Activated CD4-positive, CD25-positive, alpha-beta regulatory T cell treated with anti-CD3 and anti-CD28 coated beads, Interleukin-2, amount 50 U/mL, for 24 hours (primary cell): ENCODE measurements around the gene KIF18B.
A peak's percentile ranks its signal among the peaks of the same experiment; 100 is the strongest.
"Not testable (repeated sequence)": the region's sequence is repeated elsewhere in the genome, so short reads cannot be mapped to it uniquely, and the experiment has no call there.

Experiments used
- ATAC-seq, 2 donors: fragments of 150-1000 bp; cut with Tn5 transposase; one replicate each; pipeline ENCODE4 v1.10.0; 2021; ENCODE audit warnings: mild to moderate bottlenecking in 1 of 2, moderate library complexity in 1 of 2

The KIF18B gene

DNA sequence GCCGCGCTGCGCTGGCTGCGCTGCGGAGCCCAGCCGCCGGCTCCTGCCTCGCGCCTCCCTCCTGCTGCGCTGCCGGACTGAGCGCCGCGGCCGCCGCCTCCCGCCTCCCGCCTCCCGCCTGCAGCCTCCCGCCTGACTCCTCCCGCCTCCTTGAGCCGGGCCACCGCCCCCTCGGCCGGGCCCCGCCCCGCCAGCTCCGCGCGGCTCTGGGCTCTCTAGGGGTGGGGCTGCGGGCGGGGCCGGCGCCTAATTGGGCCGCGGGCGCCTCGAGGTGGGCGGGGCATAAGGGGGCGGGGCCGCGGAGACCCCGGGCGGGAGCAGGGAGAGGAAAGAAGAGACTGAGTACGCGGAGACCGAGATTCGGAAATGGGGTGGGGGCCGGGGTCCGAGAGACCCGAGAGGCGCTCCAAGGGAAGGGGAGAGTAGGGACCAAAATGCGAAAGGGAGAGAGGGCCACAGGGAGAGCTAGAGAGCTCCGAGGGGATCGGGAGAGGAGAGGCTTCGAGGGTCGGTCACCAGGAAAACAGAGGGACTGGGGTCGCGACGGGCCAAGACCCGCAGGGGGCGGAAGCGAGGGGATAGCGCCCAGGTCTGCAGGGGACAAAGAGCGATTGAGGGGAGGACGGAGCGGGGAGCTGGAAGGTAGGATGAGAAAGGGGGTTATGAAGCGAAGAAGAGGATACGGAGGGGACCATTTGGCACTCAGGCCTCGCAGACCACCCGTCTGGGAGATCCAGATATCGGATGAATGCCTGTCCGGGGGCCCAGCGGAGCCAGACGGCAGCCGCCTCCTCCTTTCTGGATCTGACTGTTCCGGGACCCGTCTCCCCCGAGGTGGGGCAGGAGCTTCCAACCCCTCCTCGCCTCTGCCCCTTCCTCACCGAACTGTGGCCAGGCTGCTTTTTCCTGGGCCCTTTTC is 20.9 kb upstream of the KIF18B start, which contains the start of gene C1QL1:
C1QL1 (minus strand) TSS at position 79 of the 919 bp plus-strand sequence. CDS start 255 bp downstream, outside the sequence.
- peak; percentile 74 to 81 for ATAC-seq

DNA sequence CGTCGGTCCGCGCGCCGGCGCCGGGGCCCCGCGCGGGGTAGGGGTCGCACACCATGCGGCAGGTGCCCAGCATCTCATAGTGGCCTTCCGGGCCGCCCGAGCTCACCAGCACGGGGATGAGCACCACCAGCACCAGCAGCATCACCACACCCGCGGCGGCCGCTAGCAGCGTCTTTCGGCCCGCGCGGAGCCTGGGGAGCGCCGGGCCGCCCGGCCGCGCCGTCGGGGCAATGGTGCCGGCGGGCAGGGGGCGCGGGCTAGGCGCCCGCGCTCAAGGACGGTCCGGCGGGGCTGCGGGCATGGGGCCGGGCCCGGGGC is 20.3 kb upstream of the KIF18B start:
- no peak for ATAC-seq

DNA sequence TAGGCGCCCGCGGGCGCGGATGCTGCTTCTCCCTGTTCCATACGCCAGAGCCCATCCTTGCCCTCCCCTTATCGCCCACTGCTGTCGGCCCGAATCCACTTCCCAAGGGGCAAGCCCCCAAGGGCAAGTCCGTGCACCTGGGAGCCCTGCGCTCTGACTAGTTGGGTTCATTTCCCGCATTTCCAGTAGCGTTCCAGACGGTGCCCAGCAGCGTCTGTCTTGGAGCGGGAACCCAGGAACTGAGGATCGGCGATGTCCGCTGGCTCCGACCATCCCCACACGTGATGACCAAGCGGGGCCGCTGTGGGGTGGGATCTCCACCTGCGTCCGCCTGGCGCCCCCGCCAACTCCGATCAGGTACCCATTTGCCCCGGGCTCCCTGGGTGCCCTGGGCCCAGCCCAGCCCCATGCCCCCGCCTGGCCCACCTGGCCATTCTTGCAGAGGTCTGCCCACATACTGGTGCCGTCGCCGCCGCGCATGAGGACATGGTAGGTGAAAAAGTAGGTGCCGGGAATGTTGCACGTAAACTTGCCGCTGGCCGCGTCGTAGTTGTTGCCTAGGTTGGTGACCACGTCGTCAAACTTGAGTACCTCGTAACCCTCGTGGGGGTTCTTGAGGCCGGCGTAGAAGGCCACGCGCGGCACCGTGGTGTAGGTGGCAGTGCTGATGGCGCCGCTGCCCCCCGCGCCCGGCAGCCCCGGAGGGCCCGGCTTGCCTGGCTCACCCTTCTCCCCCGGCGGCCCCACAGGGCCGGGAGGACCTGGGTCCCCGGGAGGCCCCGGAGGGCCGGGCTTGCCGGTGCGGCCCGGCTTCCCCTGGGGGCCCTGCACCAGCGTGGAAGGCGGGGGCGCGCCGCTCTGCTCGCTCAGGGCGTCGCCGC is 19.7 kb upstream of the KIF18B start:
- ATAC-seq = no peak

DNA sequence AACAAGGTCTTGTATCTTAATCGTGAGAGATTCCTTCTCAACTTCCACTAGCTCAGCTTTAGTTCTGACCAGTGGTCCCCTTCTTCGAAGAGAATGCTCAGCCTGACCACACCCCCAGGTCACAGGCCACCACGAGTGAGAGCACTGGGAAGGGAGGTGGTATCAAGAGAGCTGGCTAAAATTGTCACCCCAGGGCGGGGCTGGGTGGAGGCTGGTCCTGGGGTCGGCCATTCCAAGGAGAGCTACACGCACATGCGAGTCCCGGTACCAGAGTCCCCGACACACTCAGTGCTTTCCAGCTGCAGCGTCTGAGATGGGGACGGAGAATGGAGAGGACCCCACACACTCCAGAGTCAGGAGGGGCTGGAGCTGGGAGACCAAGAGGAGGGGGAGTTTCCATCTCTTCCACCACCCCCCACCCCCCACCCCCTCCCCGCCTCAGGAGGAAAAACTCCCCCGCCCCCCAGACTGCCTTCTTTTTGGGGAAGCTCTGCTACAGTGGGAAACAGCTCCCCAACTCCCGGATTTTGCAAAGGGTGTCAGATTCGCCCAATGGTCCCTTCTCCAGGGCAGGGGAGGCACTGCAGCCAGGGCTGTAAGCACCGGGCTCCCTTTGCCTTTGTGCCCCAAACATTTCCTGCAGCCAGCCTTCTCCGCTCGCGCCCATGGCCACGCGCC is 18.9 kb upstream of the KIF18B start:
- ATAC-seq = no peak

DNA sequence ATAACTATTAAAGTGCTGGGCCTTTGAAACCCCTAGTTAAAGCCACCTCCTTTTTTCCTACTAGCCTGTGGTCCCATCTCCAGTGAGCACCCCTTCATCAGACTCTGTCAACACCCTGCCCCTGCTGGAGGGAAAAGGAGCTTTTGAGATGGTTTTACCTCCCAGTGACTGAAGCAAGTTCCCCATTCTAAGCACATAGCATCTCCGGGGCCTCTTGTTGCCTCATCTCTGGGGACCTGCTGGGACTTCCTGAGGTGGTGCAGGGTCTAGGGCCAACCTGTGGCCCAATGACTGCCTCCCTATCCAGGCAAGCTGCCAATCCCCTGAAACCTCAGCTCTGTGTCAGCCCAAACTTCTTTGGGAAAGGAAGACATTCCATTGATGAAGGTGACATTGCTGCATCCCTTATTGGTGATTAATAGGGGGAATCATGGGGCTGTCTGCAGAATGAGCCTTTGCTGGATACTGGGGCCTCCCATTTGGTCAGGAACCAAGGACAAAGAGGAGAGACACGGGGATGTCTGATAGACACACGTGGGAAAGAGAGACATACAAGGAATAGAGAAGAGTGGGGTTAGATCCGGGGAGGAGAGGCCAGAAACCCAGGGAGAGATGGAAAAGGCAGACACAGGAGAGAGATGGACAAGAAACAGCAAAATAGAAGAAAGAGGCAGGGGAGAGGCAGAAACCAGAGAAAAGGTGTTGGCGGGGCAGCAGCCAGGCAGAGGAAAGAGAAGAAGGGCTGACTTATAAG is 18.1 kb upstream of the KIF18B start:
- ATAC-seq = no peak

DNA sequence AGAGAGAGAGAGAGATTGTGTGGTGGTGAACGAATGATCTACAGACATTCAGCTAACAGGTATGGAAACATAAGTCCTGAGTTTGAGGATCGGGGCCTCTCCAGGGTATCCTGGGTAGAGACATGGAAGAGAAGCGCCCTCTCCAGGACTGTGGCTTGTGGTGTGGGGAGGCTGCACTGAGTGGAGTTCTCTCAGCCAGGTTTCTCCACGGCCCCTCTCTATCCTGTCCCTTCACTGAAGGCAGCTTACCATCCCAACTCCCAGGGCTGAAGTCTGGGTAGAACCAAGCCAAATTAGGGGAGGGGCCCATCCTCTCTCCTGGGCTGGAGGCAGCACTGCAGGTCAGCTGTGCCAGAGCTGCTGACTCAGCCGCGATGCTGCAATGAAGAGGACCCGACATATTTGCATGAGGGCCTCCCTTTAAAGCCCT is 14.4 kb upstream of the KIF18B start:
- no peak for ATAC-seq

DNA sequence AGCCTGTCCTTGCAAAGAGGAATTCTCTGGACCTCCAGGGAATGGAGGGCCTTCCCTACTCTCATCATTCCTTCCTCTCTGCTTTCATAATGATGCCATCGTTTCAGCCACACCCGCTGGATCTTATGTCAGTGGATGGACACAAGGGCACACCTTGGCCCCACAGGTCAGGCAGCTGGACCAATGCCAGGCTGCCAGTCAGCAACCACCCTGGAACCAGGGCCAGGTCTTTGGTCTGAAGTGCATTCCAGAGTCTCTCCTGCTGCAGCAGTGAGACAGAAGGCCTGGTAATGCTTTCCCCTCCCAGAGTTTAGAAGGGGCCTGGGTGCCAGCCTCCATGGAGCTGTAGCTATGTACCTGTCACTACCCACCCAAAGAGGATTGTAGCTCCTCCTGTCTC is 13.1 kb upstream of the KIF18B start:
- ATAC-seq = no peak

DNA sequence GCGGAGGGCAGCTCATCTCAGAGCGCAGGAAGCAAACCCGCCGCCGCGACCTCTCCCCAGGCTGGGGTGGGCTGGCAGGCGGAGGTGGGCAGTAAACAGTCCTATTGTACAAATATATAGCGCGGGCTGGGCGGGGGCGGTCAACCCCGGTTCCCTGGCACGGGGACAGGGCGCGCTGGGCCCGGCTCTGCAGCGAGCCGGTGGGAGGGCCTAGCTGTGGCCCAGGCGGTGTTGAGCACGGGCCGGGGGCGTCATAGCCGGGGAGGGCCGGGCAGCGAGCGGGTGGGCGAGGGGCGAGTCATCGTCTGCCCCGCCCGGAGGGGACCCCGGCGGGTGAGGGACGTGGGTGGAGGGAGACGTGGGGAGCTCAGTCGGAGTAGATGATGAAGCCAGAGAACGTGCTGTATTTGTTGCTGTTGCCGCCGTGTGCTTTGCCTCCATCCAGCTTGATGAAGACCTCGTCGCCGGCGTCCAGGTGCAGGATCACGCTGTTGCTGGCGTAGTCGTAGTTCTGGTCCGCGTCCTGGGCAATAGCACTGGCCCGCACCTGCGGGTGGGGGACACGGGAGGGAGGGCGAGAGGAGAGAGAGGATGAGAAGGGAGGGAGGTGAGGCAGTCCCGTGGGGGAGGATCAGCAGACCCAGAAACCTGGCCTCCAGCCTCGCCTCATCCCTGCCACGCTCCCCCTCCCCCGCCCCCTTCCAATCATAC is 12.4 kb upstream of the KIF18B start:
- ATAC-seq = peak; percentile 21 to 40

DNA sequence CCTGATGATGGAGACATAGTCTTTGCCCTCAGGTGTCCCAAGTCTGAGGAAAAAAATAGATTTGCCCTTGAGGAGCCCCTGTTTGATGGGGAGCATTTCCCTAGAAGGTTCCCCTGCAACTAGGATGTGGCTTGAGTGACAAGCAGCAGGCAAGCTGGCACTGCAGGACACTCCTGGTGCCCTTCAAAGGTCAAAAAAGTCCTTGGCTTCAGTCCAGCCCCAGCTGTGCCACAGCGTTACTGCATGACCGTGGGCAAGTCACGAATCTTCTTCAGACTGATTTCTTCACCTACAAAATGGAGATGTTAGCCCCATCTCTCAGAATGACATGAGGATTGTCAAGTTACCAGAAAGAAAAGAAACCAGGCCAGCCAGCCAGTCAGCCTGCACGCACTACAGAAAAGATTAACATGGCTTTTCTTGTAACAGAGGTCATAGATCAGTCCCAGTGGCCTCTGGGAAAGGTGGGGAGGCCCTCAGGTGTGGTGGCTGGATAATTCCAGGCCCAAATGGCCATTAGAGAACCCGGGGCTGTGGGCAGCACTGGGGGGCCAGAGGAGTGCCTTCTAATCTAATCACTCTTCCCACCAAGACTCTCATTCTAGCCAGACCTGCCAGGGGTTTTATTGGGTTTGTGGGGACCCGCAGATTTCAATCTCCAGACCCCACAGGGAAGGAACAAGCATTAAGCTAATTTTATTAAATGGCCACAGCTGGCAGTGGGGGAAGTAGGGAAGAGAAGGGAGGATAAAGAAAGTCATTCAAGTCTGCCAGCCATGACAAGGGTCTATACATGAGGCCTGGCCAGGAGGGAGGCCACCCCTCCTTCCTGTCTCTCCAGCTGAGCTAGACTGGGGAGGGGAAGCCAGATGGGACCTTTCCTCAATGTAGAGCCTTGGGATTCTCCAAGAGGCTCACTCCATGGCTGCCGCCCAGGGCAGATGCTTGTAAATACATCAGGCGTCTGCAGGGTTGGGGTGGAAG is 9.7 kb upstream of the KIF18B start:
- ATAC-seq = no peak

DNA sequence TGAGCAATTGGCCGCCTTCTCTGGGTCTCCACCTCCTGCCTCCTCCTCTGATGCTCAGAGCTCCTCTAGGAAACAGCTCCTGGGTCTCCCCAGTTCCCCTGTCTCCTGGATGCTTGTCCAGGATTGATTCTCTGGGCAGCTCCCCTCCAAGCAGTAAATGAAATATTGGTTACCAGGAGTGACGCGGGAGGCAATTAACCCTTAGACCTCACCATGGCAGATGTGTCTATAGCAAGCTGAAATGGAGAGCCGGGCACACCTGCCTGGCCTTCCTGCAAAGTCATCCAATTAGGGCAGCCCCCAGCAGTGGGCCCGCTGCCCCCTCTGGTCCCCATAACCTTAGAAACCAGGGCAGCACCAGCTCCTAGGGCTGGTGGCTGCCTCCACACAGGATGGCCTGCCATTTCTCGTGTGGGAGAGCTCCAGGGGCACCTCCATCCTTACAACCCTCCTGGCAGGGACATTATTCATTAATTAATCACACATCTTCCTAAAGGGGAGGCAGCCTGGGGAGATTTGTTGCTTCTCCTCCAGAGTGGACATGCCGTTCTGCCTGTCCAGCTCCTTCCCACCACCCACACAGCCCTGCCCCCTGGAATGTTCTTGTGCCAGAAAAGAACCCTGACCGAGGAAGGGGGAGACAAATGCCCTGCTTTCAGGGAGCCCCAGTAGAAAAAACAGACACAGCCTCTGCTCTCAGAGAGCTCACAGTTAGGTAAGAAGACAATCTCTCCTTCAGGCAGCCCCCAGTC is 8.3 kb upstream of the KIF18B start:
- ATAC-seq = no peak

DNA sequence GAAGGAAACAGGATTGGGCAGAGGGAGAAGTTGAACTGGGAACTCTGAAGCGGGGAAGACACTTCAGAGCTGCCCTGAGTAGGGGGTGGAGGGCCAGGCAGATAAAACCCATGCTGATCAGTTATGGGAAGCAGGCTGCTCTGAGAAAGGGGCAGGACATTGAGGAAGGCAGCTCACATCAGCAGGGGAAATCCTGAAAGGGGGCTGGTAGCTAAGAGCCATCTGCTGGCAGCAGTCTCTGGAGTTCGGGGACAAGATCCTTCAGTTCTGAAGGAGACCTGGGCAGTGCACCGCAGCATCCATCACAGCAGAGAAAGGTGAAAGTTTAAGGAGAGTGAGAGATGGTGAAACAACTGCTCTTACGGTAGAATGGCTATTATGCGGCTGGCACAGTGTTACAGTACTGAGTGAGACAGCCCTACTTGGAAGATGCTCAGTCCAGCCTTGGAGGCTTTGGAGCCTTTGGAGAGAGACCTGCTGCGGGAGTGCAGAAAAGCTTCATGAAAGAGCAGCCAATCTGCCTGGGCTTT is 5.4 kb upstream of the KIF18B start:
- no peak for ATAC-seq

DNA sequence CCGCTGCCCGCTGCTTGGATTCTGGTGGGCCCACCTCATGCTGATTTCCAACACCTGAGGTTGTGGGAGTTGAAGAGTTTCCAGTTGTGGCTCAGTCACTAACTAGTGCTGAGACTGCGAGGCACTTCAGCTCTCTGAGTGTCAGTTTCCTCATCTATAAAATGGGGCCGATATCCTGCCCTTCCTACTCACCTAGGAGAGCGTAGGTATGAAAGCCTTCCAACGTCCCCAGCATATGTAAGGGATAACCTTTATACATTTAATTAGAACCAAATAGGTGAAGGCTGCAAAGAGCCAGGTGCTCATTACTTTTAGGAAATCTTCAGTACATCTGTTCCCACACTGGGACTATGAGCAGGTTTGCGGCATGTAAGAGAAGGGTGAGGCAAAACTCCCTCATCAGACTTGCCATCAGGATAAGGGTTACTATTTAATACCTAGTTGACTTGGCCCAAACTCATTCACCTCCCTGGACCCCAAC is 782 bp upstream of the KIF18B start:
- ATAC-seq = no peak

DNA sequence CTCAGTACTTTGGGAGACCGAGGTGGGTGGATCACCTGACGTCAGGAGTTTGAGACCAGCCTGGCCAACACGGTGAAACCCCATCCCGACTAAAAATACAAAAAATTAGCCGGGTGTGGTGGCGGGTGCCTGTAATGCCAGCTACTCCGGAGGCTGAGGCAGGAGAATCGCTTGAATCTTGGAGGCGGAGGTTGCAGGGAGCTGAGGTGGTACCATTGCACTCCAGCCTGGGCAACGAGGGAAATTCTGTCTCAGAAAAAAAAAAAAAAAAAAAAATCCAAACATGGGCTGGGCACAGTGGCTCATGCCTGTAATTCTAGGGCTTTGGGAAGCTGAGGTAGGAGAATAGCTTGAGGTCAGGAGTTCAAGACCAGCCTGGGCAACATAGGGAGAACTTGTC is 1.9 kb downstream of the KIF18B start:
- ATAC-seq = not testable (repeated sequence)

DNA sequence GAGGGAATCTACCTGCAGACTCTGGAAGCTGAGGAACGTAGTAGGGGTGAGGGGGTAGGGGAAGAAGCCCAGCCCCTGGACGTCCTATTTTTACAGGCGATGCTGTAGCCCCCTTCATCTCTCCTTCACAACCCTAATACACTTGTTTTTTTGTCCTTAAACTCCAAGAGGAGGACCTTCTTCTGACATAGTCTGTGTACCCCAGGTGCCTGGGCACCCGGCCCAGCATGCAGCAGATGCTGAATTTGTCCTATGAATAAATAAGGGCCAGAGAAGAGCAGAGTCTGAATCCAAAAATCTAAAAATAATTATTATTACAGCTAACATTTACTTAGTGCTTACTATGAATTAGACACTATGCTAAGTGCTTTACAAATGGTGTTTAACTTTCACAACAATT is 5.1 kb downstream of the KIF18B start:
- no peak for ATAC-seq

DNA sequence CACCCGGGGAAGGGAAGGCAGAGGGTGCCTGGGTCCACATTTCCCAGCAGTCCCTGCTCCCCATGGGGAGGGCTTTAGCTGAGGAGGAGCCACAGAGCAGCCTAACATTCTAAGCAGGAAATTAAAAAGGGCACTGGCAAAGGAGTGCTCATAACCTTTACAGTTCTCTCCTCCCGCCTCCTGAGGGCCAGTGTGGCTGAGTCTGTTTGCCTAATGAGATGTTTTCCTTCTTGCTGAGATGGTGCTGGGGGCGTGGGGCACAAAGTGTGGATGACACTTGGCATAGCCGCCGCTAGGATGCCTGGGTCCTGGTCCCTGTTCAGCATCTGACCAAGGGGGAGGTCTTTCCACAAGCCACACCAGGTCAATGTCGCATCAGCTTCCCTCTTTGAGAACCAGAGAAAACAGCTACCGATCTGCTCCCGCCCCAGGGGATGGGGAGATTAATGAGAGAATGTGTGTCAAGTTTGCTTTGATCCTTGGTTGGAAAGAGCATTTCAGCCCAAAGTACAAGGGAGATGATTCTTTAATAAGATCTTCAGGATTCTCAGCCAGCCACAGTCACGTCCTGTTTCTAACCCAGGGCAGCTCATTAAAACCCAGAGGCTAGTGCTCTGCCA is 5.8 kb downstream of the KIF18B start:
- peak; percentile 38 to 55 for ATAC-seq

DNA sequence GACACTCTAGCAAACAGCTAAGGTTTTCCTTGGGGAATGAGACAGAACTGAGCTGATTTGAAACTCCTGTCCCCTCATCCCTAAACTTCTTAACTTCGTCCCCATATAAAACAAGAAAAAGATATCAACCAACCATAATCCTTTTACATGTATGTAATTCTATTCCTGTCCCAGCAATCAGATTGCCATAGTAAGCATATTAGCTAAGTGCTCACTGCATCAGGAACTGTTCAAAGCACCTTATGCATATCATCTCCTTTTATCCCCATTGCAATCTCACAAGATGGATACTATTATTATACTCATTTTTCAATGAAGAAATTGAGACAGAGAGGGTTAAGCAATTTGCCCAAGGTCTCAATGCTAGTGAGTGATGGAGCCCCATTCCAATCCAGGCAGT is 6.8 kb downstream of the KIF18B start:
- ATAC-seq = no peak

DNA sequence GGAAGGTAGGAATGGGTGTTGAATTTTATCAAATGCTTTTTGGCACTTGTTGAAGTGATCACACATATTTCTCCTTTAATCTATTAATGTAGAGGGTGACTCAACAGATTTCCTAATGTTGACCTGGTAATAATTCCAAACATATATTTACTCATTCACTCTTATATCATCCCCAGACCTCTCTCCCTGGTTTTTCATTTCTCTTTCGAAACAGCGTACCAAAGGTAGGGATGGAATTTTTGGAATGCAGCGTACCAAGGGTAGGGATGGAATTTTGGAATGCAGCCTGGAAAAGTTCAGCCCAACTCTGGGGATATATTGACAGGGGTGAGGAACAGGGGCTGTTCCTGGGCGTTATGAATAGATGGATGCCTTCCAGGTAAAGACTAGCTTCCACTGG is 7.3 kb downstream of the KIF18B start:
- ATAC-seq = no peak

DNA sequence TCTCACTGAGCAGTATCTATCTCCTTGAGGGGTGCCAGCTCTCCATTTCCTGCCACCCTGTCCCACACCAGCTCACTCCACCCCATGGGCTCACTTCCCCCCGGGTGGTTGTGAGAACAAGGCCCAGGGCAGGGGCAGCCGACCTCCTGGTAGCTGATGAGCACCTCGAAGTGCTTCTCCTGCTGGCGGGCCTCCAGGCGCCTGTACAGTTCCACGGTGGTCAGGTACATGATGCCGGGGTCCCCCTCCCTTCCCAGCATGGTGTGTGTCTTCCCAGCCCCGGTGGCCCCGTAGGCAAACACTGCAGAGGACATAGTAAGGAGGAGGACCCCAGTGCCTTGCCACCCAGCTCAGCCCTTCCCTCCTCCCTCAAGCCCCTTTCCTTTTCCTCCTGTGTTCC is 12.5 kb downstream of the KIF18B start:
- no peak for ATAC-seq

DNA sequence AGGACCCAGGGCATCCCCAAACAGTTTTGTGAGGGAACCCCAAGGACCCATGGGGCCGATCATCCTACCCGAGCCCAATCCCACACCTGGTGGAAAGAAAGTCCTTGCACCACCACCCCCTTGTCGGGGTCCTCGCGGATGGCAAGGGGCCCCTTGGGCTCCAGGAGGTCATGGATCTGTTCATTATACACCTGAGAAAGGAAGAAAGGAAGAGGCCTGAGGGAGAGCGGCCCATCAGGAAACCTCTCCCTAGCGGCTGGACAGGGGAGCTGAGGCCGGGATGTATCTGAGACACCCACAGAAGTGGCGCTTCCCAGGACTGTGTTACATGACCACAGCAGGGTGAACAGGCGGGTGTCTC is 12.8 kb downstream of the KIF18B start:
- no peak for ATAC-seq
